ENCODE results near the gene PCP2.

Gene PCP2

GRCh38 chr19:7596211-7596937 lies 37.1 kb downstream of the PCP2 start:
- no peak for DNase-seq

DNA sequence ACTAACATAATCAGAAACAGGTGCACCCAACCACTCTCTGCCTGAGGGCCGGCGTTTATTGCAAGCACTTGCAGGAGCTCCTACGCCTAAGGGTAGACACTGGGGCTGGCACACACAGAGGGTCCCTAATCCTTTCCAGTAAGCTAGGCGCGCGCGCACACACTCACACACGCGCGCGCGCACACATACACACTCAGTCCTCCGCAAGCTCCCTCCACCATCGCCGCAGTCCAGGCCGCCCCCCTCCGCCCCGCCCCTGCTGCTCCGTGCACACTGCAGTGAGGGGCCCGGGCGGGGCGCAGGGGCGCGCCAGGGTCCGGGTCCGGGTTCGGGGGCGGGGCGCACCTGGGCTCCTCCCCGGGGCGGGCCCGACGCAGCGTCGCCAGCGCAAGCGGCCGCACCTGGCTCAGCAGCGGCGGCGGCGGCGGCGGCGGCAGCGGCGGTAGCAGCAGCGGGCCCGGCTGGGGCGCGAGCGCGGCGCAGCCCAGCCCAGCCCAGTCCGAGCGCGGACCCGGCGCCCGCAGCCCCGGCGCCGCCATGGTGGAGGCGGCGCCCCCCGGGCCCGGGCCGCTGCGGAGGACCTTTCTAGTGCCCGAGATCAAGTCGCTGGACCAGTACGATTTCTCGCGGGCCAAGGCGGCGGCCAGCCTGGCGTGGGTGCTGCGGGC lies 37.9 kb downstream of the PCP2 start, which contains the start of gene CAMSAP3:
Gene CAMSAP3 (plus strand): TSS at position 398 of the 668 bp plus-strand sequence. CDS start 140 bp downstream, at position 538.
- DNase-seq, result no peak

DNA sequence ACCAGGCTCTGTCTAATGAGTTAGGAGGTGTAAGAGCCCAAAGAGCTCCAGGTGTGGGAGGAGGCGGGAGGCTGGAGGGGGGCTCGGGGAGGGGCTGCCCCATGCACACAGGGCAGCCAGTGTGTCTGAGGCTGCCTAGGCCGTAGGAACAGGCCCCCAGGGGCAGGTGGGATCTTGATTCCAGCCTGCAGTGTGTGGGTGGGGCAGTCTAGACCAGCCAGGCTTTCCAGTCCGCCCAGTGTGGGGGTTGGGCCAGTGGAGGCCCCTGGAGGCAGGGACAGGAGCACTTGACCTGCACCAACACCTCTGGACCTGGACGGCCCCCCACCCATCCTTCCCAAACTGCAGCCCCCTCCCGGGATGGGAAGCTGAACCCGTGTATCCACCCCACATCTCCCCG lies 43.3 kb downstream of the PCP2 start:
- no peak for DNase-seq

DNA sequence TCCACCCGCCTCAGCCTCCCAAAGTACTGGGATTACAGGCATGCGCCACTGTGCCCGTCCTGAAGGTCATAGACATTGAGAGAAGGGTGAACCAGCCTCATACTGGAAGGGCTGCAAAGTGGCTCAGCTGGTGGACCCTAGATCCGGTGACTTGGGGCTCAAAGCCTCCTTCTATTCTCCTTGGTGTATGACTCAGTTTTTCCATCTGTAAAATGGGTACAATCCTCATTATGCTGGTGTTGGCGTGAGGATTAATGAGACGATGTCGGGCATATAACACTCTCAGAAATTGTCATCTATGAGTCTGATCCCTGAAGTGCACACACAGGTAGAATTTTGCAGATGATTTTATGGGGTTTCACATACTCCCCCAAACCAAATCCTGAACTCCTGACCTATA lies 43.7 kb downstream of the PCP2 start:
- DNase-seq, result no peak

DNA sequence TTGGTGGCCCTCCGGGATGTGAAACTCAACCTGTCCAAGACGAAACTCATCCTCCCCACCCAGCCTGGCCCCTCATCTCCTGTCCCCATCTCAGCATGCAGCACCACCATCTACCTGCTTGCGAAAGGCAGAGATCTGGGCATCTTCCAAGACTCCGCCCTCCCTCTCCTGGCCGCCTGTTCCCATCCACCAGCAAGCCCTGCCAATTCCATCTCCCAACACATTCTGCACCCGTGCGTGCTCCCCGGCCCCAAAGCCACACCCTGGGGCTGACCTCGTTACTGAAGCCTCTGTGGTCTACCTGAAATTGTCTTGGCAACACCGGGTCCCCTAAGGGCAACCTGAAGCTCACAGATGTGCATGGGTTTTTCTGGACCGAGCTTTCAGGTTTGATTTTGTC lies 51.1 kb downstream of the PCP2 start:
- no peak for DNase-seq

All from NCI-H446 treated with DMSO at 0.1 percent for 48 hours (cell line).